SU-DHL-6 (cell line): ENCODE data around the gene STARD8.

ENCODE experiments used
- H2AFZ ChIP-seq: fragments of 200-600 bp; sonication (generic); 2 replicates; pipeline ENCODE4 v1.6.1; 2014; ENCODE audit warnings: low read depth, mild to moderate bottlenecking, moderate library complexity, mixed read lengths, antibody characterized with exemption, low read length; ENCODE audit not compliant: severe bottlenecking
- H3F3A ChIP-seq: fragments of 200-600 bp; shearing (Covaris generic); 2 replicates; pipeline ENCODE4 v1.6.0; 2016; ENCODE audit warnings: antibody characterized with exemption, mild to moderate bottlenecking; ENCODE audit not compliant: insufficient read depth
- H3K27ac ChIP-seq: fragments of 200-600 bp; sonication (generic); 2 replicates; pipeline ENCODE4 v1.5.1; 2016; ENCODE audit warnings: low read depth, mild to moderate bottlenecking, low read length, moderate library complexity, mixed read lengths
- H3K27me3 ChIP-seq: fragments of 200-600 bp; sonication (generic), shearing (Covaris generic); 2 replicates; pipeline ENCODE4 v1.6.0; 2014; ENCODE audit warnings: mild to moderate bottlenecking, low read length
- H3K36me3 ChIP-seq: fragments of 200-600 bp; sonication (generic); 2 replicates; pipeline ENCODE4 v1.6.1; 2014; ENCODE audit warnings: mild to moderate bottlenecking, low read length, mixed read lengths
- H3K4me2 ChIP-seq: fragments of 300-600, 200-600 bp; shearing (Covaris generic), sonication (generic); 2 replicates; pipeline ENCODE4 v1.6.0; 2014; ENCODE audit warnings: low read length, low read depth, mild to moderate bottlenecking; ENCODE audit not compliant: poor library complexity, severe bottlenecking
- H3K4me3 ChIP-seq: fragments of 200-600 bp; sonication (generic); 2 replicates; pipeline ENCODE4 v1.5.1; 2014; ENCODE audit warnings: antibody characterized with exemption, low read length, mild to moderate bottlenecking, mixed read lengths; ENCODE audit not compliant: insufficient read depth, poor library complexity, severe bottlenecking
- H3K79me2 ChIP-seq: fragments of 200-600 bp; sonication (generic); 2 replicates; pipeline ENCODE4 v1.6.1; 2014; ENCODE audit warnings: mild to moderate bottlenecking, low read length, moderate library complexity; ENCODE audit not compliant: insufficient read depth
- H3K9ac ChIP-seq: fragments of 200-600 bp; sonication (generic); 2 replicates; pipeline ENCODE4 v1.7.0; 2014; ENCODE audit warnings: mild to moderate bottlenecking, low read length
- H3K9me2 ChIP-seq: fragments of 200-600 bp; sonication (generic); replicated peaks from 2 replicates; pipeline ENCODE4 v1.6.1; 2014; ENCODE audit warnings: low read length; ENCODE audit not compliant: insufficient read depth
- H3K9me3 ChIP-seq: fragments of 200-600 bp; sonication (generic); 2 replicates; pipeline ENCODE4 v1.6.1; 2014; ENCODE audit warnings: low read length, mixed read lengths; ENCODE audit not compliant: insufficient read depth
- H4K20me1 ChIP-seq: fragments of 200-600 bp; sonication (generic); 2 replicates; pipeline ENCODE4 v1.6.1; 2014; ENCODE audit warnings: low read depth, mild to moderate bottlenecking, antibody characterized with exemption, low read length, moderate library complexity, mixed read lengths
- EZH2phosphoT487 ChIP-seq: fragments of 200-600 bp; sonication (generic), shearing (Covaris generic); conservative IDR thresholded peaks from 2 replicates; pipeline ENCODE4 v1.6.1; 2018; ENCODE audit warnings: mild to moderate bottlenecking, antibody characterized with exemption, low read length, moderate library complexity, mixed read lengths
- TF ChIP-seq, protein P1 (sequence below): fragments of 200-600 bp; sonication (generic); IDR thresholded peaks from one replicate; pipeline ENCODE4 v1.5.1; 2017; ENCODE audit warnings: antibody characterized with exemption, mild to moderate bottlenecking, low read length, moderate library complexity; ENCODE audit not compliant: insufficient read depth, poor library complexity, severe bottlenecking

Gene STARD8

DNA sequence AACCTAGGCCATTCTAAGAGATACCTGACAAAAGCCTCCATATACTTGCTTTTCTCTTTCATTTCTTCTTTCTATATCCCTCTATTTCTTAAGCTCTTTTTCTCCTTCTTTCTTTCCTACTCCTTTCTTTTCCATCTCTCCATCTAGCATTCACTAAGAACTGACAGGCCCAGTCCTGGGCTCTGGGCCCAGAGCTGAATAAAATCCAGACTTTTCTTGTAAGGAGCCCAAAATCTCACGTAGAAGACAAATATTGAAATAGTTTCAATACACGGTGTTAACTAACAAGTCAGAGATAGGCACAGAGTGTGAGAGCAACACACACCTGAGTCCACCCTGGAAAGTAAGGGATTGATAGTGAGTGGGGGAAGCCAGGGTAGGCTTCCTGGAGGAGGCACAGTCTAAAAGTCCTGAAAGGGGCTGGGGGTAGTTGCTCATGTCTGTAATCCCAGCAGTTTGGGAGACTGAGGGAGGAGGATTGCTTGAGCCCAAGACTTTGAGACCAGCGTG, 108.2 kb downstream of the STARD8 start:
- no peak overlapping the region for H3K27ac ChIP-seq
- no peak overlapping the region for H3K9ac ChIP-seq
- H2AFZ ChIP-seq: no peak overlapping the region
- H3K36me3 ChIP-seq: no peaks in the 10 kb centered on the region
- TF ChIP-seq, protein P1, sequence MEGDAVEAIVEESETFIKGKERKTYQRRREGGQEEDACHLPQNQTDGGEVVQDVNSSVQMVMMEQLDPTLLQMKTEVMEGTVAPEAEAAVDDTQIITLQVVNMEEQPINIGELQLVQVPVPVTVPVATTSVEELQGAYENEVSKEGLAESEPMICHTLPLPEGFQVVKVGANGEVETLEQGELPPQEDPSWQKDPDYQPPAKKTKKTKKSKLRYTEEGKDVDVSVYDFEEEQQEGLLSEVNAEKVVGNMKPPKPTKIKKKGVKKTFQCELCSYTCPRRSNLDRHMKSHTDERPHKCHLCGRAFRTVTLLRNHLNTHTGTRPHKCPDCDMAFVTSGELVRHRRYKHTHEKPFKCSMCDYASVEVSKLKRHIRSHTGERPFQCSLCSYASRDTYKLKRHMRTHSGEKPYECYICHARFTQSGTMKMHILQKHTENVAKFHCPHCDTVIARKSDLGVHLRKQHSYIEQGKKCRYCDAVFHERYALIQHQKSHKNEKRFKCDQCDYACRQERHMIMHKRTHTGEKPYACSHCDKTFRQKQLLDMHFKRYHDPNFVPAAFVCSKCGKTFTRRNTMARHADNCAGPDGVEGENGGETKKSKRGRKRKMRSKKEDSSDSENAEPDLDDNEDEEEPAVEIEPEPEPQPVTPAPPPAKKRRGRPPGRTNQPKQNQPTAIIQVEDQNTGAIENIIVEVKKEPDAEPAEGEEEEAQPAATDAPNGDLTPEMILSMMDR: no peak
- TF ChIP-seq EZH2phosphoT487: no peak
- no peaks in the 10 kb centered on the region for H4K20me1 ChIP-seq
- no peaks in the 10 kb centered on the region for H3K27me3 ChIP-seq
- H3K9me2 ChIP-seq: no peaks in the 10 kb centered on the region
- no peaks in the 10 kb centered on the region for H3F3A ChIP-seq
- H3K4me2 ChIP-seq: no peak overlapping the region
- no peaks in the 10 kb centered on the region for H3K79me2 ChIP-seq
- H3K9me3 ChIP-seq: no peaks in the 10 kb centered on the region
- no peak overlapping the region for H3K4me3 ChIP-seq

DNA sequence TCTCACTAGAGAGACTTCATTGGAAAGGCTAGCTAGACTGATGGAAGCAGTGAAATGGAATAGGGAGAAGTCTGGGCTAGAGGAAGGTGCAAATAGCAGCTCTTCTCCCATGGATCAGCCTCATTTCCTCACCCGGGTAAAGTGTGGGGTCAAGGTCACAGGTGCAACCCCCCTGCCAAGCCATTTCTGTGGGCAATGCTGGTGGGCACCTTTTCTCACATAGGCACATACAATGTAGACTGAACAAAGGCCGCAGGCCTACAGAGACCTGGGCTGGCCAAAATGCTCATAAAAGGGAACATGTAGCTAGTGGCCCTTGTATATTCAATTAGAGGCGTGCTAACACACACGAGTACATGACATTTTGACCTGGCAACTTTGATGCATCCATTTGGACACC, 109.9 kb downstream of the STARD8 start:
- no peaks in the 10 kb centered on the region for H3K36me3 ChIP-seq
- H3K4me2 ChIP-seq: no peak overlapping the region
- H3K79me2 ChIP-seq: no peaks in the 10 kb centered on the region
- no peak overlapping the region for H3K9ac ChIP-seq
- no peaks in the 10 kb centered on the region for H3K27me3 ChIP-seq
- no peaks in the 10 kb centered on the region for H3K9me2 ChIP-seq
- no peaks in the 10 kb centered on the region for H3F3A ChIP-seq
- TF ChIP-seq, protein P1: no peak
- no peak for TF ChIP-seq EZH2phosphoT487
- no peak overlapping the region for H3K27ac ChIP-seq
- H3K9me3 ChIP-seq: no peaks in the 10 kb centered on the region
- H2AFZ ChIP-seq: no peak overlapping the region
- H3K4me3 ChIP-seq: no peak overlapping the region
- H4K20me1 ChIP-seq: no peaks in the 10 kb centered on the region

DNA sequence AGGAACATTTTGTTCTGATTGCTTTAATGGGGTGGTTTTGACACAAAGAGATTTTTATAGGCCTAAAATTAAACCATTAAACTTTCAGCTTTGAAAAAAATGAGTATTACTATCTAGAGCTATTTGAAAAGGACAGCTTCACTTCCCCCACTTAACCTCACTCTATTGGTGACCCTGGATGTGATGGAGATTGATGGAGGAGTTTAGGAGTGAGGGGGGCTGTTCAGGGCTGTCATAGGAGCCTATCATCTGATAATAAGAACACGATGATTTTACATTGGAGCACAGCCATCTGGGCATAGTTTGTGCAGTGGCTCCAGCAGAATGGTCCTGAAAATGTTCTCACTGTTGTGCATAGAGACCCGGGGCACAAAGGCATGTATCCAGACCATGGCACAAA, 110.3 kb downstream of the STARD8 start:
- no peaks in the 10 kb centered on the region for H4K20me1 ChIP-seq
- no peak overlapping the region for H3K4me3 ChIP-seq
- H3K79me2 ChIP-seq: no peaks in the 10 kb centered on the region
- no peak overlapping the region for H3K9ac ChIP-seq
- H3F3A ChIP-seq: no peaks in the 10 kb centered on the region
- no peak overlapping the region for H2AFZ ChIP-seq
- no peaks in the 10 kb centered on the region for H3K9me2 ChIP-seq
- TF ChIP-seq, protein P1: no peak
- TF ChIP-seq EZH2phosphoT487: no peak
- no peak overlapping the region for H3K27ac ChIP-seq
- no peaks in the 10 kb centered on the region for H3K36me3 ChIP-seq
- no peaks in the 10 kb centered on the region for H3K27me3 ChIP-seq
- H3K4me2 ChIP-seq: no peak overlapping the region
- H3K9me3 ChIP-seq: no peaks in the 10 kb centered on the region
